Neural progenitor cell (in vitro differentiated cells): Measurements from ENCODE around the gene GNG8. TPM values are rescaled to one million over a fixed set of nuclear protein-coding genes. Genes with fewer than 3 reads are reported as not detected.

Experiments
- DNase-seq: peaks from one replicate; pipeline ENCODE4 v3.0.0-alpha.2; 2016; ENCODE audit warnings: low spot score
- H2AFZ ChIP-seq: fragments of 200-600 bp; sonication (generic); replicated peaks from 2 replicates; pipeline ENCODE4 v1.6.1; 2016; ENCODE audit warnings: antibody characterized with exemption
- H3F3A ChIP-seq: fragments of 200-600 bp; sonication (generic); 2 replicates; pipeline ENCODE4 v1.6.1; 2016; ENCODE audit warnings: antibody characterized with exemption, low read depth
- H3K27ac ChIP-seq: fragments of 200-600 bp; sonication (generic); 2 replicates; pipeline ENCODE4 v1.5.1; 2016; ENCODE audit warnings: mild to moderate bottlenecking
- H3K27me3 ChIP-seq: fragments of 200-600 bp; sonication (generic); 2 replicates; pipeline ENCODE4 v1.6.1; 2016; ENCODE audit warnings: mild to moderate bottlenecking, moderate library complexity
- H3K36me3 ChIP-seq: fragments of 200-600 bp; sonication (generic); 2 replicates; pipeline ENCODE4 v1.5.1; 2016
- H3K4me1 ChIP-seq: fragments of 200-600 bp; sonication (generic); 2 replicates; pipeline ENCODE4 v1.6.1; 2016; ENCODE audit warnings: mixed run types
- H3K4me2 ChIP-seq: fragments of 200-600 bp; sonication (generic); 2 replicates; pipeline ENCODE4 v1.6.1; 2016
- H3K4me3 ChIP-seq: fragments of 200-600 bp; sonication (generic); 2 replicates; pipeline ENCODE4 v1.5.1; 2016
- H3K79me2 ChIP-seq: fragments of 200-600 bp; sonication (generic); 2 replicates; pipeline ENCODE4 v1.6.1; 2016; ENCODE audit warnings: low read depth
- H3K9ac ChIP-seq: fragments of 200-600 bp; sonication (generic); 2 replicates; pipeline ENCODE4 v1.6.1; 2016
- H3K9me3 ChIP-seq: fragments of 200-600 bp; sonication (generic); 2 replicates; pipeline ENCODE4 v1.5.1; 2016; ENCODE audit warnings: low read depth
- H4K20me1 ChIP-seq: fragments of 200-600 bp; sonication (generic); 2 replicates; pipeline ENCODE4 v1.6.1; 2016; ENCODE audit warnings: low read depth
- H3K27ac Mint-ChIP-seq: 3 replicates; pipeline ENCODE4 v1.8.0; 2021; ENCODE audit warnings: mixed read lengths
- H3K27me3 Mint-ChIP-seq: 2 replicates; pipeline ENCODE4 v1.8.0; 2022; ENCODE audit warnings: low read depth, mild to moderate bottlenecking, inconsistent platforms, moderate library complexity, mixed read lengths; ENCODE audit not compliant: insufficient read depth
- H3K36me3 Mint-ChIP-seq: 3 replicates; pipeline ENCODE4 v1.8.0; 2021; ENCODE audit warnings: mixed read lengths
- H3K4me1 Mint-ChIP-seq: 3 replicates; pipeline ENCODE4 v1.8.0; 2021; ENCODE audit warnings: mixed read lengths
- H3K4me3 Mint-ChIP-seq: 3 replicates; pipeline ENCODE4 v1.8.0; 2021; ENCODE audit warnings: mild to moderate bottlenecking, moderate library complexity, mixed read lengths
- H3K9me3 Mint-ChIP-seq: 3 replicates; pipeline ENCODE4 v1.8.0; 2020; ENCODE audit warnings: mixed read lengths
- EZH2 ChIP-seq: fragments of 200-600 bp; sonication (generic); IDR thresholded peaks from 2 replicates; pipeline ENCODE4 v1.6.1; 2017; ENCODE audit warnings: antibody characterized with exemption, mild to moderate bottlenecking, moderate library complexity
- EZH2phosphoT487 ChIP-seq: fragments of 200-600 bp; sonication (generic); IDR thresholded peaks from 2 replicates; pipeline ENCODE4 v1.6.1; 2017; ENCODE audit warnings: antibody characterized with exemption
- total RNA-seq: library from RNA; depleted of rRNA; stranded (reverse); fragments of >200 nt; gene quantifications from 2 replicates; pipeline ENCODE4 v1.2.3, GENCODE V29; 2015; ENCODE audit warnings: low replicate concordance
- TF ChIP-seq, protein P1 (sequence below): fragments of 200-600 bp; sonication (generic); IDR thresholded peaks from 2 replicates; pipeline ENCODE4 v1.5.1; 2017; ENCODE audit warnings: antibody characterized with exemption, mild to moderate bottlenecking

The GNG8 gene
- total RNA-seq, 1 donor from 2014 or later, result not detected

DNA sequence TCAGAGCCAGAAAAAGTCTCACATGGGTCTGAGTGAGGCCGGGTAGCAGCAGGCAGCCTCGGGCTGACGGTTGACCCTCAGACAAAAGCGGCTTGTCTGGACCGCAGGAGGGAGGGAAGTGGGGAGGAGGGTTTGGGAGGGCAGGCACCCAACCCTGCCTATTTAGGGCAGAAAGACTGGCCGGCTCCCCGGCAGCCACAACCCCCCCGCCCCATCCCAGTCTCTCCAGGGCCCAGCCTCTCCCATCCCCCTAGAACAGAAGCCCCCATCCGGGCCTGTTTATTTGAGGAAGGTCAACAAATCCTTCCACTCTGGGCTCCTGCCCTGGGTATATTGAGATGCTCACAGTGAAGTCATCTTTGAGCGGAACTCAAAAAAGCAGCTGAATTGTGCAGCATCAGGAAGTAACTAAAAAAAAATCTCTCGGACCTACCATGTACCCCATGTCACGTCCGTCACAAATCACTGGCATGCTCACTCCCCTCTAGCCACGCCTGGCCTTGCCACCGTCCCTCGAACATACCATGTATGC, 18.7 kb upstream of the GNG8 start:
- H3K27ac Mint-ChIP-seq, result peak overlapping the region; percentile 89
- H3K27ac ChIP-seq, result no peak overlapping the region
- H3K4me1 Mint-ChIP-seq, result peaks cover 31% of the 10 kb centered on the region
- peaks cover 33% of the 10 kb centered on the region for H3F3A ChIP-seq
- no peak overlapping the region for H3K9ac ChIP-seq
- H3K4me1 ChIP-seq, result peaks cover 21% of the 10 kb centered on the region
- H3K9me3 ChIP-seq, result no peaks in the 10 kb centered on the region
- H4K20me1 ChIP-seq, result peaks cover 8% of the 10 kb centered on the region
- peaks cover 5% of the 10 kb centered on the region for H3K36me3 Mint-ChIP-seq
- H3K36me3 ChIP-seq, result no peaks in the 10 kb centered on the region
- H2AFZ ChIP-seq, result no peak overlapping the region
- H3K4me3 ChIP-seq, result no peak overlapping the region
- H3K79me2 ChIP-seq, result no peaks in the 10 kb centered on the region
- TF ChIP-seq EZH2 (no peak), EZH2phosphoT487 (no peak)
- TF ChIP-seq, protein P1, sequence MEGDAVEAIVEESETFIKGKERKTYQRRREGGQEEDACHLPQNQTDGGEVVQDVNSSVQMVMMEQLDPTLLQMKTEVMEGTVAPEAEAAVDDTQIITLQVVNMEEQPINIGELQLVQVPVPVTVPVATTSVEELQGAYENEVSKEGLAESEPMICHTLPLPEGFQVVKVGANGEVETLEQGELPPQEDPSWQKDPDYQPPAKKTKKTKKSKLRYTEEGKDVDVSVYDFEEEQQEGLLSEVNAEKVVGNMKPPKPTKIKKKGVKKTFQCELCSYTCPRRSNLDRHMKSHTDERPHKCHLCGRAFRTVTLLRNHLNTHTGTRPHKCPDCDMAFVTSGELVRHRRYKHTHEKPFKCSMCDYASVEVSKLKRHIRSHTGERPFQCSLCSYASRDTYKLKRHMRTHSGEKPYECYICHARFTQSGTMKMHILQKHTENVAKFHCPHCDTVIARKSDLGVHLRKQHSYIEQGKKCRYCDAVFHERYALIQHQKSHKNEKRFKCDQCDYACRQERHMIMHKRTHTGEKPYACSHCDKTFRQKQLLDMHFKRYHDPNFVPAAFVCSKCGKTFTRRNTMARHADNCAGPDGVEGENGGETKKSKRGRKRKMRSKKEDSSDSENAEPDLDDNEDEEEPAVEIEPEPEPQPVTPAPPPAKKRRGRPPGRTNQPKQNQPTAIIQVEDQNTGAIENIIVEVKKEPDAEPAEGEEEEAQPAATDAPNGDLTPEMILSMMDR, result no peak
- peaks cover 26% of the 10 kb centered on the region for H3K27me3 Mint-ChIP-seq
- peaks cover 52% of the 10 kb centered on the region for H3K27me3 ChIP-seq
- peak overlapping the region; percentile 33 for H3K4me3 Mint-ChIP-seq
- H3K9me3 Mint-ChIP-seq, result peaks cover 7% of the 10 kb centered on the region
- H3K4me2 ChIP-seq, result peak overlapping the region; percentile 34
- peak; percentile 70 for DNase-seq

DNA sequence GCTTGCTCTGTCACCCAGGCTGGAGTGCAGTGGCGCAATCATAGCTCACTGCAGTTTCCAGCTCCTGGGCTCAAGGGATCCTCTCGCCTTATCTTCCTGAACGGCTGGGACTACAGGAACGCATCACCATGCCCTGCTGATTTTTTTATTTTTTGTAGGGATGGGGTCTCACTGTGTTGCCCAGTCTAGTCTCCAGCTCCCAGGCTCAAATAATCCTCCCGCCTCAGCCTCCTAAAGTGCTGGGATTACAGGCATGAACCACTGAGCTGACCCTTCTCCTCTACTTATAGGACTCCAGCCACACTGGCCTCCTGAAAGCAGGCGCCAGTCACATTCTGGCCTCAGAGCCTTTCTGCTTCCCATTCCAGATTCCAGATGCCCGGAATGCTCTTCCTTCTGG, 14.4 kb upstream of the GNG8 start:
- no peak for TF ChIP-seq EZH2phosphoT487
- Mint-ChIP-seq H3K4me3 (peak overlapping the region; percentile 44), H3K36me3 (peaks cover 14% of the 10 kb centered on the region), H3K27me3 (peaks cover 43% of the 10 kb centered on the region), H3K9me3 (peaks cover 22% of the 10 kb centered on the region), H3K27ac (no peak overlapping the region), H3K4me1 (peaks cover 26% of the 10 kb centered on the region)
- peaks cover 17% of the 10 kb centered on the region for H3F3A ChIP-seq
- H2AFZ ChIP-seq, result no peak overlapping the region
- H3K79me2 ChIP-seq, result no peaks in the 10 kb centered on the region
- no peak overlapping the region for H3K9ac ChIP-seq
- H3K4me3 ChIP-seq, result no peak overlapping the region
- no peak overlapping the region for H3K4me2 ChIP-seq
- H3K36me3 ChIP-seq, result no peaks in the 10 kb centered on the region
- no peaks in the 10 kb centered on the region for H3K9me3 ChIP-seq
- no peak overlapping the region for H3K27ac ChIP-seq
- no peak for DNase-seq
- H3K27me3 ChIP-seq, result peaks cover 74% of the 10 kb centered on the region
- H3K4me1 ChIP-seq, result peaks cover 10% of the 10 kb centered on the region
- peaks cover 7% of the 10 kb centered on the region for H4K20me1 ChIP-seq

DNA sequence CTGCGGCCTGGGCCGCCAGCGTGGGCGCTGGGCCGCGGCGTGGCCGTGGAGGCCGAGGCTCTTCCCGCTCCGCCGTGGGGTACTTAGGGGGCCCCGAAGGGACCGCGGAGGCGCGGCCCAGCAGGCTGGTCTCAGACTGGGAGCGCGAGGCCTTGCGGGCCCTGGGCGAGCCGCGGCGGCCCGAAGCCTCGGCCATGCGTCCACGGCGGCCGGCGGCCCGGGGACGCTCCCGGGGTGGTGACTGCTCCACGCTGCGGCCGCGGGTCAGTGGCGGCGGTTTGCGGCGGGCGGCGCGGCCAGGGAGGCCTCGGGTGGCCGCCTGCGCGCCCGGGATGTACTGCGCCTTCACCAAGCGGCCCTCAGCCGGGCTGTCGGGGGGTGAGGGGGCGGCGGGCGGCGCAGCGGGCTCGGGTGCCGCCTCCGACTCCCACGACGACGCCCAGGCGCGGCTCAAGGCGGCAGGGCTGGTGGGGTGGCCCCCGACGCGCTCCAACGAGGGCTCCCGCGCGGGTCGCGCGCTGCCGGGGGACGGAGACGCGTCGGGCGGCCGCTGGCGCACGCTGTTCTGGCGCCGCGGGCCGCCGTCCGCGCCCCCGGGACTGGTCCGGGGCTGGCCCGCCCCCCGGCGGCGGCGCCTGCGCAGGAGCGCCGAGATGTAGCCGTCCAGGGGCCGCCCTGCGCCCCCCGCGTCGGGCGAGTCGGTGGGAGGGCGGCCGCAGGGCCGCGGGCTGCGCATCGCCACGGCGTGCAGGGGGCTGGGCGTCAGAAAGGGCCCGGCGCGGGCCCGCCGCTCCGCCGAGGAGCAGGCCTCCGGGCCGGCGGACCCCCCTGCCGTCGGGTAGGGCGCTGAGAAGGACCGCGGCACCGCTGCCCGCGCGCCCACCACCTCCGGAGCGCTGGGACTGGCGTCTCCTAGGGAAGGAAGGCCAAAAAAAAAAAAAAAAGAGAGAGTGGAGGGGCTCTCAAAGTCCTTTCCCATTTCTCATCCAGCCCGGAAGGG, 13.3 kb upstream of the GNG8 start:
- Histone ChIP-seq H3K27me3 (peaks cover 86% of the 10 kb centered on the region), H3K27ac (no peak overlapping the region), H3K79me2 (no peaks in the 10 kb centered on the region), H3K4me1 (peaks cover 1% of the 10 kb centered on the region), H3K4me2 (no peak overlapping the region), H4K20me1 (peaks cover 3% of the 10 kb centered on the region), H3K4me3 (no peak overlapping the region), H3F3A (peaks cover 5% of the 10 kb centered on the region), H2AFZ (no peak overlapping the region), H3K36me3 (no peaks in the 10 kb centered on the region), H3K9ac (no peak overlapping the region), H3K9me3 (no peaks in the 10 kb centered on the region)
- DNase-seq, result peak; percentile 29
- Mint-ChIP-seq H3K4me1 (peaks cover 18% of the 10 kb centered on the region), H3K27ac (no peak overlapping the region), H3K9me3 (peaks cover 22% of the 10 kb centered on the region), H3K27me3 (peaks cover 43% of the 10 kb centered on the region), H3K4me3 (no peak overlapping the region), H3K36me3 (peaks cover 14% of the 10 kb centered on the region)
- peak; percentile 74 for TF ChIP-seq EZH2phosphoT487
- TF ChIP-seq, protein P1, result no peak
- TF ChIP-seq EZH2, result peak; percentile 79
